Diencephalon (tissue), 1 donor: Measurements from ENCODE around the gene FNDC3A. TPM values are rescaled to one million over a fixed set of nuclear protein-coding genes. Genes with fewer than 3 reads are reported as not detected.

ENCODE experiments used
- small RNA-seq: library from RNA; depleted of rRNA; stranded (forward); fragments of <200 nt; gene quantifications from one replicate; pipeline ENCODE3, GENCODE V24; 2014
- total RNA-seq: library from RNA; depleted of rRNA; stranded (reverse); fragments of >200 nt; gene quantifications from one replicate; pipeline ENCODE4 v1.2.3, GENCODE V29; 2014

The FNDC3A gene
- total RNA-seq = 125 TPM

GRCh38 chr13:48975856-48976575 is at the start of gene FNDC3A:
TSS of gene FNDC3A (plus strand) at chr13:48975912. CDS start at chr13:49006191, 30,279 bp downstream.

GRCh38 chr13:49220036-49220855 is 244.5 kb downstream of the FNDC3A start, which contains the start of gene MLNR:
TSS of gene MLNR (plus strand) at chr13:49220338. CDS start at chr13:49220338, 0 bp downstream.

GRCh38 chr13:49247643-49248621 is 272.2 kb downstream of the FNDC3A start, which contains the start of gene CDADC1:
TSS of gene CDADC1 (plus strand) at chr13:49247925. CDS start at chr13:49248038, 113 bp downstream.

Small RNA genes within 50 kb of the gene (small RNA-seq; reads per million reads assigned to genes)
- not detected for gene COX7CP1
- gene RNU6-60P = not detected
- gene RNY3P2 = 0.08 reads per million

Other genes starting within 250 kb of the FNDC3A start
- not detected for gene MLNR, start 244.4 kb downstream of the FNDC3A start, total RNA-seq